Spinal cord (tissue), 10 donors: ENCODE results near the gene MED22. TPM values are rescaled to one million over a fixed set of nuclear protein-coding genes. Genes with fewer than 3 reads are reported as not detected.

ENCODE experiments used
- DNase-seq, 6 donors: peaks; one replicate each; pipeline versions ENCODE4 v3.0.0 to v3.0.0-alpha.2; 2013 to 2015; ENCODE audit warnings: low spot score in 6 of 6, low read depth in 4 of 6
- H3K27ac ChIP-seq: one replicate; pipeline ENCODE4 v1.5.1; 2013; ENCODE audit warnings: low read depth, low read length, control low read depth
- H3K27me3 ChIP-seq: one replicate; pipeline ENCODE4 v1.6.1; 2013; ENCODE audit warnings: low read length; ENCODE audit not compliant: control insufficient read depth, insufficient read depth
- H3K36me3 ChIP-seq: one replicate; pipeline ENCODE4 v1.6.1; 2013; ENCODE audit warnings: low read length; ENCODE audit not compliant: control insufficient read depth, insufficient read depth
- H3K4me1 ChIP-seq: one replicate; pipeline ENCODE4 v1.6.1; 2013; ENCODE audit warnings: low read length; ENCODE audit not compliant: control insufficient read depth, insufficient read depth
- H3K4me3 ChIP-seq: one replicate; pipeline ENCODE4 v1.5.1; 2013; ENCODE audit warnings: low read depth, low read length, control low read depth
- H3K9me3 ChIP-seq: one replicate; pipeline ENCODE4 v1.6.1; 2013; ENCODE audit warnings: low read length; ENCODE audit not compliant: control insufficient read depth, insufficient read depth
- WGBS: methylation state at CpG from one replicate; pipeline ENCODE4 v1.1.5; 2013; ENCODE audit warnings: missing lambda C conversion rate; ENCODE audit not compliant: insufficient coverage; 5-methylcytosine and 5-hydroxymethylcytosine counted together
- polyA plus RNA-seq, 2 donors: library from polyadenylated mRNA; unstranded; fragments of 120-200 nt; gene quantifications; one replicate each; pipeline ENCODE4 v1.2.1, GENCODE V29; 2013; ENCODE audit not compliant: insufficient read length in 2 of 2
- total RNA-seq, 2 donors: library from RNA; depleted of rRNA in 1 of 2; stranded (reverse); fragments of 120-200 nt in 1 of 2; fragments of >200 nt in 1 of 2; gene quantifications; one replicate each; pipeline versions ENCODE4 v1.2.3 to v1.2.4, GENCODE V29; 2013 to 2014
- donor health status: healthy.

MED22 gene
- total and polyA plus RNA-seq, 4 donors, result 16.5 to 41.2 (median 33.0) TPM

GRCh38 chr9:133369933-133370332, 22.0 kb upstream of the MED22 start:
- H3K27ac ChIP-seq, result no peak overlapping the region
- no peak for DNase-seq
- H3K4me3 ChIP-seq, result no peak overlapping the region
- H3K4me1 ChIP-seq, result peaks cover 47% of the 10 kb centered on the region
- no peaks in the 10 kb centered on the region for H3K27me3 ChIP-seq
- H3K9me3 ChIP-seq, result no peaks in the 10 kb centered on the region
- peaks cover 69% of the 10 kb centered on the region for H3K36me3 ChIP-seq
- WGBS, result 97% methylated on average over 6 of the region's 7 CpGs

GRCh38 chr9:133369422-133369821, 21.5 kb upstream of the MED22 start:
- Histone ChIP-seq H3K4me1 (peaks cover 47% of the 10 kb centered on the region), H3K4me3 (no peak overlapping the region), H3K27ac (no peak overlapping the region), H3K27me3 (no peaks in the 10 kb centered on the region), H3K36me3 (peaks cover 74% of the 10 kb centered on the region), H3K9me3 (no peaks in the 10 kb centered on the region)
- WGBS, result 94% methylated on average over 5 of the region's 6 CpGs
- no peak for DNase-seq

DNA sequence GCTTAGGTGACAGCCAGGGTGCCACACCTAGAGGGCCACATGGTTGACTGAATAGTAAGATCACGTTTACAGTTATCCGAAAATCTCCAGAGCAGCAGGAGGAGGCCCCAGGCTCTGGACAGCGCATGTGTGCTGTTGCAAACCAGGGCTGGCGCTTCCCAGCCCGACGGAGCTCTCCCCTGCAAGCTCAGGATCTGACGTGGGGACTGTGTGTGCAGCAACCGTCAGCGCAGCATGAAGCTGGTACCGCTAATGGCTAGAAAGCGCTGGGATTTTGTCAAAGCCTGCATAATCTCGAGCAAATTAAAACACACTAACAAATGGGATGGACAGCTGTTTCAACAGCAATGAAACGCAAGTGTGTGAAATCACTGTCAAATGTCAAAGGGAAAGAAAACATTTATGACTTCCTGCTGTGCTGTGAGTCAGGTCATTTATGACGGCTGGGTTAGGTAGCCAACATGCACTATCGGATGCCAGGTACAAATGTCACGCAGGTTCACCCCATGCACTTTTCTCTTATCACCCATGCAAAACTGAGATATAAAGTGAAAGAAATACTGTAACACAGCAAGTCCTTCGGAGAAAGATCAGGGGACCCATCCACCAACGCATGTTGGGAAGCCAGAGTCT, 20.4 kb upstream of the MED22 start:
- H3K4me1 ChIP-seq, result peaks cover 39% of the 10 kb centered on the region
- H3K36me3 ChIP-seq, result peaks cover 81% of the 10 kb centered on the region
- 69% methylated on average over 10 of the region's 18 CpGs for WGBS
- no peaks in the 10 kb centered on the region for H3K27me3 ChIP-seq
- H3K4me3 ChIP-seq, result no peak overlapping the region
- peak in 2 of 6 donors; percentile 34 to 76 for DNase-seq
- H3K27ac ChIP-seq, result no peak overlapping the region
- H3K9me3 ChIP-seq, result no peaks in the 10 kb centered on the region

GRCh38 chr9:133367778-133368177, 19.8 kb upstream of the MED22 start:
- DNase-seq, result no peak
- Histone ChIP-seq H3K9me3 (no peaks in the 10 kb centered on the region), H3K4me3 (no peak overlapping the region), H3K27ac (no peak overlapping the region), H3K27me3 (no peaks in the 10 kb centered on the region), H3K4me1 (peaks cover 35% of the 10 kb centered on the region), H3K36me3 (peaks cover 81% of the 10 kb centered on the region)
- 91% methylated on average over 10 of the region's 10 CpGs for WGBS

- Histone ChIP-seq H3K4me3 (no peak overlapping the region), H3K27ac (no peak overlapping the region), H3K27me3 (no peaks in the 10 kb centered on the region), H3K4me1 (peaks cover 32% of the 10 kb centered on the region), H3K36me3 (peaks cover 83% of the 10 kb centered on the region), H3K9me3 (no peaks in the 10 kb centered on the region)
- 94% methylated on average over 22 of the region's 22 CpGs for whole genome bisulfite sequencing
- no peak for DNase-seq
These were observed 19.3 kb upstream of the MED22 start for GRCh38 chr9:133367221-133367620.

DNA sequence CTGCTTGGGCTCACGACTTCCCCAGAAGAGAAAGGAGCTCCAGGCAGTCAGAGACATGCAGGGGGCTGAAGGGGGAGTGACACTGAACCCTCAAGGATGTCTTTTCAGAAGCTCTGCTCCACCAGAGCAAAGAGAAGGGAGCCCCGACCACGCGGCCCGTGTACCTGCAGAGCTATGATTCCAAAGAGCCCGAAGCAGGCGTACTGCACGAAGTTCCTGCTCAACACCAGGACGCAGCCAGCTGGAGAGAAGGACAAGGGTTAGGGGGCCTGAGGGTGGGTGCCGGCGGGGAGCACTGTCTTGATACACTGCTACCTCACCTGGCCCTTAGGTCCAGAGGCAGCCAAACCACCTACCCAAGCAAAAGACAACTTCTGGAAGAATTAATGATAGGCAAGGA, 18.5 kb upstream of the MED22 start:
- H3K4me1 ChIP-seq, result peaks cover 24% of the 10 kb centered on the region
- WGBS, result 92% methylated on average over 5 of the region's 11 CpGs
- no peak for DNase-seq
- H3K27me3 ChIP-seq, result no peaks in the 10 kb centered on the region
- no peaks in the 10 kb centered on the region for H3K9me3 ChIP-seq
- peaks cover 84% of the 10 kb centered on the region for H3K36me3 ChIP-seq
- H3K4me3 ChIP-seq, result no peak overlapping the region
- H3K27ac ChIP-seq, result no peak overlapping the region

- Histone ChIP-seq H3K9me3 (no peaks in the 10 kb centered on the region), H3K27me3 (no peaks in the 10 kb centered on the region), H3K4me3 (no peak overlapping the region), H3K27ac (no peak overlapping the region), H3K4me1 (peaks cover 21% of the 10 kb centered on the region), H3K36me3 (peaks cover 97% of the 10 kb centered on the region)
- no peak for DNase-seq
- WGBS, result 95% methylated on average over 14 of the region's 15 CpGs
These were observed 14.6 kb upstream of the MED22 start for GRCh38 chr9:133362359-133363044.

DNA sequence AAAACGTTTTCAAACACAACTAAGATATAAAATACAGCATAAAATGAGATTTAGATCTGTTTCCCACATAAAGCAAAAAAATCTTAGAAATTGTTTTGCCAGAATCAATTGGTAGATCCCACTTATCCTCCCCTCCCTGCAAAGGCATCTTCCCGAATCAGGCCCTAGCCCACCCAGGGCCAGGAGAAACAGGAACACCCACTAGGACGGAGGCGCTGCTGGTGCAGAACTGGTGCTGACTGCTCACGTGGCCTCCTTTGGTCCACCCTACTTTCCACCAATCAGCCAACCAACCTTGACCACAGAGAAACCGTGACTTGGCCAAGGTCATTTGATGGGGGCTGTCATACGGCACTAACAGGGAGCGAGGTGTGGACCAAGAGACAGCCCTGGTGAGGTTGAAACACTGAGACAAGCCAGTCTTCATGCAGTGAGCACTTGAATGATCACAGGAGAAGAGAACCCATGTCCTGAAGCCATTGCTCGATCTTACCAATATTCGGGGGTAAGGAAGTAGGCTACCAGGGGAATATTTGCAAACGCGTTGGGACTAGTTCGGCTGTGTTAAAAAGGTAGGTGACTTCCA, 13.7 kb upstream of the MED22 start:
- H3K27ac ChIP-seq, result no peak overlapping the region
- 91% methylated on average over 11 of the region's 13 CpGs for WGBS
- H3K4me1 ChIP-seq, result peaks cover 30% of the 10 kb centered on the region

DNA sequence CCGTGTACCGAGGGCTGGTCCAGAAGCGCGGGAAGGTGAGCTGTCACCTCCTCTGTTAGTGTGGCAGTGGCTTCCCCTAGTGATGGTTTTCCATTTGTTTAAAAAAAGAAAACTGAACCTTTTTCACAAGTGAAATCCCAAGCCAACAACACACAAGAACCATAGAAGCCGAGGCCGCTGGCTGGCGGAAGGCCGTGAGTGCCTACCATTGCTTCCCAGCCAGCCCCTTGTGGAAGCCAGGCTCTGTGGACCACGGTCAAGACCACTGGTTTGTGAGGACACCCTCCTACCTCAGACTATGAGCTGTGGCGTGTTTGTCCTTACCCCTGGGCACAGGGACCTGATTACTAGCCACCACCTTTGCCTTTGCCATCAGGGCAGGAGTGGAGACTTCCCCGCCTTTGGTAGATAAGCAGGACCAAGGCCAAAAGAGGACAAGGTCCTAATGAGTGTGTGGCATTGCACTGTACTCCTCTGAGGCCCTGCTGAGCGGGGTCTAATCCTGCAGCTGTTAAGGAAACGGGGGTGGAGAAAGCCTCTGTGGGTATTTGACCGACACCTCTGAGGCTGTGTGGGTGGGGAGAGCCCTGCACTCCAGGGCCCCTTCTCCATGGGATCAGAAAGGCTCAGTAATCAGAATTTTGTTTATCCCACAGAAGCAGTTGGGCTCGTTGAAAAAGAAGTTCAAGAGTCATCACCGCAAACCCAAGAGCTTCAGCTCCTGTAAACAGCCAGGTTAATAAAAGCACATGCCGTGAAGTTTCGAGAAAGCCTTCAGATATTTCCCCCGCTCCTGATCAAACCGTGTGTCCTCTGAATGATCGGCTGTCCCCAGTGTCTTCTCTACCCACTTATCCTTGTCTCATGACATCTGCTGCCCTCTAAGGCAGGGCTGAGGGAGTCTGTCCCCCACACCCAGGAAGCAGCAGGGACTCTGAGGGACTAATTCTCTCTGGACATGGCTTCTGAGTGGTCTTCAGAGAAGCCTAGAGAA, 12.8 kb upstream of the MED22 start:
- H3K36me3 ChIP-seq, result peaks cover 82% of the 10 kb centered on the region
- H3K27ac ChIP-seq, result no peak overlapping the region
- peaks cover 34% of the 10 kb centered on the region for H3K4me1 ChIP-seq

More for the DNA sequence above, 13.7 kb upstream of the MED22 start:
- H3K9me3 ChIP-seq, result no peaks in the 10 kb centered on the region
- no peaks in the 10 kb centered on the region for H3K27me3 ChIP-seq
- DNase-seq, result no peak
- no peak overlapping the region for H3K4me3 ChIP-seq
- H3K36me3 ChIP-seq, result peaks cover 90% of the 10 kb centered on the region

More for the DNA sequence above, 12.8 kb upstream of the MED22 start:
- no peaks in the 10 kb centered on the region for H3K9me3 ChIP-seq
- WGBS, result 85% methylated on average over 17 of the region's 21 CpGs
- no peaks in the 10 kb centered on the region for H3K27me3 ChIP-seq
- H3K4me3 ChIP-seq, result no peak overlapping the region
- DNase-seq, result no peak
